HG02884 (cell line): Measurements from ENCODE around the gene C1R.
"Not testable (repeated sequence)": the region's sequence is repeated elsewhere in the genome, so short reads cannot be mapped to it uniquely, and the experiment has no call there.

Experiments
- ATAC-seq: cut with Tn5 transposase; IDR thresholded peaks from one replicate; pipeline ENCODE4 v1.9.1; 2021; ENCODE audit warnings: mild to moderate bottlenecking, moderate library complexity; ENCODE audit not compliant: unreplicated experiment

C1R gene

GRCh38 chr12:7121324-7121723, 29.1 kb upstream of the C1R start:
- no peak for ATAC-seq

GRCh38 chr12:7120166-7120565, 27.9 kb upstream of the C1R start:
- no peak for ATAC-seq

- ATAC-seq: no peak
Observed at GRCh38 chr12:7118881-7119280, 26.6 kb upstream of the C1R start.

GRCh38 chr12:7117670-7118069, 25.4 kb upstream of the C1R start:
- ATAC-seq: no peak

GRCh38 chr12:7116916-7117315, 24.7 kb upstream of the C1R start:
- ATAC-seq: no peak

GRCh38 chr12:7116196-7116595, 24.0 kb upstream of the C1R start:
- ATAC-seq: no peak

GRCh38 chr12:7114851-7115250, 22.6 kb upstream of the C1R start:
- no peak for ATAC-seq

- ATAC-seq: no peak
Observed at GRCh38 chr12:7114008-7114407, 21.8 kb upstream of the C1R start.

GRCh38 chr12:7113389-7113871, 21.2 kb upstream of the C1R start:
- ATAC-seq: no peak

GRCh38 chr12:7112041-7112440, 19.8 kb upstream of the C1R start:
- ATAC-seq: no peak

- ATAC-seq: no peak
Observed at GRCh38 chr12:7110661-7111060, 18.4 kb upstream of the C1R start.

GRCh38 chr12:7109572-7109920, 17.3 kb upstream of the C1R start:
- no peak for ATAC-seq

- ATAC-seq: no peak
Observed at GRCh38 chr12:7108796-7109571, 16.7 kb upstream of the C1R start, which contains the start of gene C1RL. Gene C1RL, minus strand, starts transcription at chr12:7109214. Its CDS starts 34 bp downstream, at chr12:7109180.

- peak; percentile 89 for ATAC-seq
Observed at GRCh38 chr12:7108003-7108795, 16.0 kb upstream of the C1R start.

GRCh38 chr12:7107636-7108002, 15.4 kb upstream of the C1R start:
- no peak for ATAC-seq

- ATAC-seq: not testable (repeated sequence)
Observed at GRCh38 chr12:7107181-7107580, 14.9 kb upstream of the C1R start.

GRCh38 chr12:7106082-7106481, 13.8 kb upstream of the C1R start:
- ATAC-seq: no peak

- no peak for ATAC-seq
Observed at GRCh38 chr12:7103837-7104584, 11.8 kb upstream of the C1R start.

- no peak for ATAC-seq
Observed at GRCh38 chr12:7102582-7102981, 10.3 kb upstream of the C1R start.

- no peak for ATAC-seq
Observed at GRCh38 chr12:7101694-7102131, 9.5 kb upstream of the C1R start.

GRCh38 chr12:7101047-7101693, 8.9 kb upstream of the C1R start:
- no peak for ATAC-seq
